GM06990 (cell line): ENCODE data around the gene IGF2BP2.

Experiments
- DNase-seq: peaks from one replicate; pipeline ENCODE4 v3.0.0-alpha.2; 2011; ENCODE audit not compliant: insufficient read length; ENCODE audit errors: extremely low read depth
- H3K27me3 ChIP-seq: replicated peaks from 2 replicates; pipeline ENCODE4 v1.6.0; 2011; ENCODE audit warnings: low read length; ENCODE audit not compliant: control insufficient read depth, insufficient read depth
- H3K36me3 ChIP-seq: 2 replicates; pipeline ENCODE4 v1.5.1; 2011; ENCODE audit warnings: low read length; ENCODE audit not compliant: control insufficient read depth, insufficient read depth
- H3K4me3 ChIP-seq: replicated peaks from 2 replicates; pipeline ENCODE4 v1.5.1; 2011; ENCODE audit warnings: low read depth, mild to moderate bottlenecking, control low read depth, low read length
- TF ChIP-seq, protein P1 (sequence below): IDR thresholded peaks from 2 replicates; pipeline ENCODE4 v1.5.1; 2011; ENCODE audit warnings: low read length, control low read depth, mild to moderate bottlenecking, inconsistent platforms; ENCODE audit not compliant: insufficient read depth, poor library complexity, severe bottlenecking

IGF2BP2 gene

GRCh38 chr3:185760088-185760487, 64.8 kb downstream of the IGF2BP2 start:
- H3K27me3 ChIP-seq = no peaks in the 10 kb centered on the region; the same call in none of the 2 replicates
- TF ChIP-seq, protein P1, sequence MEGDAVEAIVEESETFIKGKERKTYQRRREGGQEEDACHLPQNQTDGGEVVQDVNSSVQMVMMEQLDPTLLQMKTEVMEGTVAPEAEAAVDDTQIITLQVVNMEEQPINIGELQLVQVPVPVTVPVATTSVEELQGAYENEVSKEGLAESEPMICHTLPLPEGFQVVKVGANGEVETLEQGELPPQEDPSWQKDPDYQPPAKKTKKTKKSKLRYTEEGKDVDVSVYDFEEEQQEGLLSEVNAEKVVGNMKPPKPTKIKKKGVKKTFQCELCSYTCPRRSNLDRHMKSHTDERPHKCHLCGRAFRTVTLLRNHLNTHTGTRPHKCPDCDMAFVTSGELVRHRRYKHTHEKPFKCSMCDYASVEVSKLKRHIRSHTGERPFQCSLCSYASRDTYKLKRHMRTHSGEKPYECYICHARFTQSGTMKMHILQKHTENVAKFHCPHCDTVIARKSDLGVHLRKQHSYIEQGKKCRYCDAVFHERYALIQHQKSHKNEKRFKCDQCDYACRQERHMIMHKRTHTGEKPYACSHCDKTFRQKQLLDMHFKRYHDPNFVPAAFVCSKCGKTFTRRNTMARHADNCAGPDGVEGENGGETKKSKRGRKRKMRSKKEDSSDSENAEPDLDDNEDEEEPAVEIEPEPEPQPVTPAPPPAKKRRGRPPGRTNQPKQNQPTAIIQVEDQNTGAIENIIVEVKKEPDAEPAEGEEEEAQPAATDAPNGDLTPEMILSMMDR = no peak
- DNase-seq = no peak
- no peak overlapping the region for H3K4me3 ChIP-seq
- H3K36me3 ChIP-seq = no peaks in the 10 kb centered on the region

- DNase-seq = no peak
- TF ChIP-seq, protein P1 = no peak
- no peaks in the 10 kb centered on the region; the same call in none of the 2 replicates for H3K27me3 ChIP-seq
Measured at GRCh38 chr3:185759512-185759911, 65.3 kb downstream of the IGF2BP2 start.

GRCh38 chr3:185758912-185759311, 65.9 kb downstream of the IGF2BP2 start:
- TF ChIP-seq, protein P1 = no peak
- no peak for DNase-seq
- no peaks in the 10 kb centered on the region for H3K36me3 ChIP-seq

More at GRCh38 chr3:185759512-185759911, 65.3 kb downstream of the IGF2BP2 start:
- H3K36me3 ChIP-seq = no peaks in the 10 kb centered on the region
- H3K4me3 ChIP-seq = no peak overlapping the region

GRCh38 chr3:185757176-185757575, 67.7 kb downstream of the IGF2BP2 start:
- Histone ChIP-seq H3K36me3 (no peaks in the 10 kb centered on the region), H3K4me3 (no peak overlapping the region), H3K27me3 (no peaks in the 10 kb centered on the region; the same call in none of the 2 replicates)
- TF ChIP-seq, protein P1 = no peak
- DNase-seq = no peak

More at GRCh38 chr3:185758912-185759311, 65.9 kb downstream of the IGF2BP2 start:
- H3K4me3 ChIP-seq = no peak overlapping the region
- H3K27me3 ChIP-seq = no peaks in the 10 kb centered on the region; the same call in none of the 2 replicates

- Histone ChIP-seq H3K27me3 (no peaks in the 10 kb centered on the region; the same call in none of the 2 replicates), H3K36me3 (no peaks in the 10 kb centered on the region), H3K4me3 (no peak overlapping the region)
- DNase-seq = no peak
- TF ChIP-seq, protein P1 = no peak
Measured at GRCh38 chr3:185756477-185756876, 68.4 kb downstream of the IGF2BP2 start.

- Histone ChIP-seq H3K36me3 (no peaks in the 10 kb centered on the region), H3K4me3 (no peak overlapping the region), H3K27me3 (no peaks in the 10 kb centered on the region; the same call in 1 of the 2 replicates)
- TF ChIP-seq, protein P1 = no peak
- no peak for DNase-seq
Measured at GRCh38 chr3:185754920-185755319, 69.9 kb downstream of the IGF2BP2 start.
